ENCODE measurements around the gene MYRFL. TPM values are rescaled to one million over a fixed set of nuclear protein-coding genes. Genes with fewer than 3 reads are reported as not detected.

Gene MYRFL
- total RNA-seq, 1 experiment from 2014 or later = 0.57 TPM

GRCh38 chr12:69929531-69929930 lies 104.5 kb downstream of the MYRFL start:
- Histone ChIP-seq H3K27me3 (ENCODE audit: insufficient read depth, low read length) (no peaks in the 10 kb centered on the region), H2BK120ac (ENCODE audit: low read depth, low read length, poor library complexity, severe bottlenecking) (no peak overlapping the region), H3K23me2 (ENCODE audit: insufficient read length, low read depth, low read length, poor library complexity, severe bottlenecking) (no peaks in the 10 kb centered on the region), H2BK15ac (ENCODE audit: low read depth, low read length) (no peak overlapping the region), H3K9ac (ENCODE audit: extremely low read depth, insufficient read length, low read length) (no peak overlapping the region), H4K8ac (replicated peaks; ENCODE audit: insufficient read length, low read depth, low read length) (no peak overlapping the region), H3K4me1 (ENCODE audit: insufficient read depth, low read length) (peaks cover 15% of the 10 kb centered on the region; the same call in 1 of the 2 replicates), H4K91ac (ENCODE audit: insufficient read length, low read depth, low read length) (no peak overlapping the region), H3K9me3 (ENCODE audit: control insufficient read depth, low read depth, low read length) (no peaks in the 10 kb centered on the region), H3K23ac (ENCODE audit: insufficient read length, low read depth, low read length) (no peak overlapping the region), H3K27ac (ENCODE audit: insufficient read length, low read depth, low read length) (no peak overlapping the region), H3K14ac (ENCODE audit: insufficient read depth, low read length) (no peak overlapping the region), H2BK5ac (ENCODE audit: insufficient read length, low read length) (no peak overlapping the region), H2BK20ac (ENCODE audit: low read depth, low read length, poor library complexity, severe bottlenecking) (no peak overlapping the region), H4K5ac (ENCODE audit: insufficient read length, low read depth, low read length) (no peak overlapping the region), H3K79me1 (ENCODE audit: insufficient read depth, low read depth, low read length, poor library complexity, severe bottlenecking) (no peaks in the 10 kb centered on the region), H2AFZ (ENCODE audit: low read length) (no peak overlapping the region), H3K18ac (ENCODE audit: insufficient read length, low read depth, low read length) (no peak overlapping the region), H2BK12ac (ENCODE audit: insufficient read length, low read depth, low read length) (no peak overlapping the region), H4K20me1 (ENCODE audit: control insufficient read depth, insufficient read depth, insufficient read length) (no peaks in the 10 kb centered on the region), H3K79me2 (ENCODE audit: insufficient read depth, low read length) (no peaks in the 10 kb centered on the region), H3T11ph (ENCODE audit: low read length) (no peak overlapping the region), H3K56ac (ENCODE audit: insufficient read length, low read depth, low read length) (no peak overlapping the region), H2AK5ac (ENCODE audit: insufficient read length, low read length) (no peak overlapping the region), H3K4ac (ENCODE audit: low read depth, low read length) (no peak overlapping the region), H3K4me2 (ENCODE audit: insufficient read depth, insufficient read length, low read length) (no peak overlapping the region)
- no peak for TF ChIP-seq CTCF (conservative IDR thresholded peaks at IDR 0.05)
- Mint-ChIP-seq H3K9me3 (no peaks in the 10 kb centered on the region; a peak in 1 of 5 replicates), H3K27ac (peak overlapping the region in 2 of 3 experiments; percentile 1 to 82; a peak in 2 of 7 replicates), H3K36me3 (ENCODE audit: insufficient read depth in 1 of 3, low read depth in 3 of 3) (peaks cover 0 to 4% (median 1%) of the 10 kb centered on the region in 3 experiments; a peak in 2 of 7 replicates), H3K27me3 (ENCODE audit: low read depth) (no peaks in the 10 kb centered on the region), H3K4me1 (peaks cover 65 to 67% of the 10 kb centered on the region in 2 experiments), H3K4me3 (no peak overlapping the region)
- WGBS (ENCODE audit: extremely low coverage, insufficient read length, low lambda C conversion rate) = no CpG with 5 or more reads among the region's 3 CpGs
- no peak for DNase-seq
